GM23248 (cell line): Measurements from ENCODE around the gene TJP3. TPM values are rescaled to one million over a fixed set of nuclear protein-coding genes. Genes with fewer than 3 reads are reported as not detected.
A peak's percentile ranks its signal among the peaks of the same experiment; 100 is the strongest.

Experiments used
- DNase-seq: peaks from one replicate; pipeline ENCODE4 v3.0.0-alpha.2; 2015
- H2AFZ ChIP-seq: fragments of 200-600 bp; sonication (generic); 2 replicates; pipeline ENCODE4 v1.6.1; 2016; ENCODE audit warnings: antibody characterized with exemption
- H3F3A ChIP-seq: fragments of 200-600 bp; sonication (generic); 2 replicates; pipeline ENCODE4 v1.6.1; 2016; ENCODE audit warnings: mild to moderate bottlenecking, antibody characterized with exemption, mixed run types; ENCODE audit not compliant: insufficient read depth
- H3K27ac ChIP-seq: fragments of 200-600 bp; sonication (generic); 2 replicates; pipeline ENCODE4 v1.5.1; 2016; ENCODE audit warnings: mild to moderate bottlenecking
- H3K27me3 ChIP-seq: fragments of 200-600 bp; sonication (generic); replicated peaks from 2 replicates; pipeline ENCODE4 v1.6.1; 2016; ENCODE audit warnings: mild to moderate bottlenecking; ENCODE audit not compliant: insufficient read depth
- H3K36me3 ChIP-seq: fragments of 200-600 bp; sonication (generic); 2 replicates; pipeline ENCODE4 v1.6.1; 2016; ENCODE audit warnings: low read depth, mild to moderate bottlenecking
- H3K4me1 ChIP-seq: fragments of 200-600 bp; sonication (generic); 2 replicates; pipeline ENCODE4 v1.6.1; 2016; ENCODE audit warnings: mild to moderate bottlenecking; ENCODE audit not compliant: insufficient read depth
- H3K4me2 ChIP-seq: fragments of 200-600 bp; sonication (generic); one replicate; pipeline ENCODE4 v1.6.1; 2016; ENCODE audit warnings: mild to moderate bottlenecking; ENCODE audit not compliant: unreplicated experiment
- H3K4me3 ChIP-seq: fragments of 200-600 bp; sonication (generic); 2 replicates; pipeline ENCODE4 v1.5.1; 2016; ENCODE audit warnings: mild to moderate bottlenecking
- H3K79me2 ChIP-seq: fragments of 200-600 bp; sonication (generic); 2 replicates; pipeline ENCODE4 v1.6.1; 2016; ENCODE audit warnings: mild to moderate bottlenecking; ENCODE audit not compliant: insufficient read depth
- H3K9ac ChIP-seq: fragments of 200-600 bp; sonication (generic); 2 replicates; pipeline ENCODE4 v1.6.1; 2016; ENCODE audit warnings: mild to moderate bottlenecking
- H3K9me2 ChIP-seq: fragments of 200-600 bp; sonication (generic); 2 replicates; pipeline ENCODE4 v1.6.1; 2016; ENCODE audit warnings: mixed run types, mild to moderate bottlenecking, moderate library complexity; ENCODE audit not compliant: insufficient read depth
- H3K9me3 ChIP-seq: fragments of 200-600 bp; sonication (generic); one replicate; pipeline ENCODE4 v1.6.1; 2017; ENCODE audit warnings: low read depth
- H4K20me1 ChIP-seq: fragments of 200-600 bp; sonication (generic); 2 replicates; pipeline ENCODE4 v1.6.0; 2016; ENCODE audit not compliant: insufficient read depth
- EZH2 ChIP-seq: fragments of 200-600 bp; sonication (generic); IDR thresholded peaks from 2 replicates; pipeline ENCODE4 v1.6.1; 2018; ENCODE audit warnings: antibody characterized with exemption, mild to moderate bottlenecking; ENCODE audit not compliant: insufficient read depth, poor library complexity, severe bottlenecking
- EZH2phosphoT487 ChIP-seq: fragments of 200-600 bp; sonication (generic); IDR thresholded peaks from 2 replicates; pipeline ENCODE4 v1.6.1; 2018; ENCODE audit warnings: antibody characterized with exemption, moderate library complexity, mild to moderate bottlenecking, low read depth; ENCODE audit not compliant: insufficient read depth
- WGBS, 2 experiments: methylation state at CpG; one replicate each; pipeline ENCODE4 v1.1.6; 2015 to 2017; ENCODE audit warnings: low lambda C conversion rate in 2 of 2, low coverage in 1 of 2; ENCODE audit errors: missing lambda C conversion rate in 2 of 2; 5-methylcytosine and 5-hydroxymethylcytosine counted together
- in situ Hi-C: fragments of 300-500 bp; cut with MboI; formaldehyde crosslinking; loops from 2 replicates; pipeline ENCODE4 v1.15.0; 2020
- polyA plus RNA-seq: library from polyadenylated mRNA; unstranded; fragments of >200 nt; fragmentation: Nextera tagmentation; extraction: Ambion mirVana; gene quantifications from 2 replicates; pipeline ENCODE4 v1.2.1, GENCODE V29; 2016
- total RNA-seq: library from RNA; depleted of rRNA; stranded (reverse); fragments of >200 nt; shearing (Covaris generic); gene quantifications from 2 replicates; pipeline ENCODE4 v1.2.3, GENCODE V29; 2014

Gene TJP3
- total and polyA plus RNA-seq, 2 experiments from 2014 or later: not detected

DNA sequence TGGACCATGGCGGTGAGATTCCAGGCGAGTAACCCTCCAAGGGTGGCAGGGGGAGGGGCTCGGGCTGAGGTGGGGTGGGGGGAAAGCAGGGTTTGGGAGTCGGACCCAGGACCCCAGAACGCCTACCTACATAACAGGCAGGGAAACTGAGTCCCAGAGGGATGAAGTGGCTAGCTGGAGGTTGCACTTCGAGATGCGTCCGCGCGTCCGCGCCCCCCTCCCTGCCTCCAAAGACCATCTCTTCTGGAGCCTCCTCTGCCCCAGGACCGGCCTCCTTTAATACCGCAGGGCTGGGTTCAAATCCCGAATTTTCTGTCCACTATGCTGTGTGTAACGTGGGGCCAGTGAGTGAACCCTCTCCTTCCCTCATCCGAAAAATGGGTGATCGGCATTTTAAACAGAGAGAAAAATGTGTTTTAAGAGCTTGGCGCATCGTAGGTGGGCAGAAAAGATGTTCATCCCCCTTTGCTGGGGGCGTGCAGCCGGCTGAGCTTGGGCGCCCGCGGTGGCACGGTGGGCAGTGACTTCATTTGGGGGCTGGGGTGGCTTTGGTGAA is 13.8 kb downstream of the TJP3 start:
- TF ChIP-seq EZH2 (peak; percentile 79), EZH2phosphoT487 (no peak)
- H3F3A ChIP-seq: no peaks in the 10 kb centered on the region
- no peaks in the 10 kb centered on the region for H3K36me3 ChIP-seq
- H3K27me3 ChIP-seq: peaks cover 19% of the 10 kb centered on the region
- no peaks in the 10 kb centered on the region for H3K9me3 ChIP-seq
- DNase-seq: no peak
- H3K27ac ChIP-seq: no peak overlapping the region
- H3K9me2 ChIP-seq: no peaks in the 10 kb centered on the region
- H2AFZ ChIP-seq: no peak overlapping the region
- no peak overlapping the region for H3K4me3 ChIP-seq
- no peaks in the 10 kb centered on the region for H3K4me1 ChIP-seq
- no peaks in the 10 kb centered on the region for H3K79me2 ChIP-seq
- no peak overlapping the region for H3K9ac ChIP-seq
- WGBS, 2 experiments: 1 to 2% methylated on average over 23 to 25 of the region's 26 CpGs
- H4K20me1 ChIP-seq: no peaks in the 10 kb centered on the region
- in situ Hi-C loops: no loop called here
- no peak overlapping the region for H3K4me2 ChIP-seq

DNA sequence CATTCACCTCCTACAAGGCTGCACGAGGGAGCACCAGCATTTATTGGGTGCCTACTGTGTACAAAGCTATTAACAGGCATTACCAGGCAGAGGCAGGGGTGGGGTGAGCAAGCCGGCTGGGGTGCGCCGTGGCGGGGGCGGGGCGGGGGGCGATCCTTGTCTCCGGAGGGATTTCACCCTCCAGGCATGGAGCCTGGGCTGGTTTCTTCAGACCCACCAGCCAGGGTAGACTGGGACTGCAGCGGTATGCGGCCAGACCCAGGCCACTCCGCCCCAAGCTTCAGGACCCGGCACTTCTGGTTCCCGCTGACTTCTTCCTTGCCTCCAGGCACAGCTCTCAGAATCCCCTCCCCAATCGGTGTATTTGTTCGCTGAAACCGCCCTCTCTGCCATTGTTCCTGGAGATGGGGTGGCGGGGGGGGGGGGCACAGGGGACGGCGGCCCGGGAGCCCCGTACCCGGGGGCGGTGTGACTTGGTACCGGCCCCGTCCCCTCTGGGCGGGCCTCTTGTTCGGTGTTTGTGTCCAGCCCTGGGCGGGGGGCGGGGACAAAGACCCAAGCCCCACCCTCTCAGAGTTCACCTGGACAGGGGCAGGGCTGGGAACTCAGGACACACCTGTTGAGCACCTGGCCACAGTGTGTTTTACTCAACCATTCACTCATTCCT is 14.4 kb downstream of the TJP3 start:
- Histone ChIP-seq H4K20me1 (no peaks in the 10 kb centered on the region), H3K9me3 (no peaks in the 10 kb centered on the region), H3K9ac (no peak overlapping the region), H3K4me3 (no peak overlapping the region), H2AFZ (no peak overlapping the region), H3F3A (no peaks in the 10 kb centered on the region), H3K36me3 (no peaks in the 10 kb centered on the region), H3K4me2 (no peak overlapping the region), H3K9me2 (no peaks in the 10 kb centered on the region), H3K79me2 (no peaks in the 10 kb centered on the region), H3K27me3 (peaks cover 19% of the 10 kb centered on the region), H3K4me1 (no peaks in the 10 kb centered on the region), H3K27ac (no peak overlapping the region)
- TF ChIP-seq EZH2 (no peak), EZH2phosphoT487 (no peak)
- in situ Hi-C loops: no loop called here
- no peak for DNase-seq
- WGBS, 2 experiments: 3 to 5% methylated on average over 23 to 26 of the region's 30 CpGs

DNA sequence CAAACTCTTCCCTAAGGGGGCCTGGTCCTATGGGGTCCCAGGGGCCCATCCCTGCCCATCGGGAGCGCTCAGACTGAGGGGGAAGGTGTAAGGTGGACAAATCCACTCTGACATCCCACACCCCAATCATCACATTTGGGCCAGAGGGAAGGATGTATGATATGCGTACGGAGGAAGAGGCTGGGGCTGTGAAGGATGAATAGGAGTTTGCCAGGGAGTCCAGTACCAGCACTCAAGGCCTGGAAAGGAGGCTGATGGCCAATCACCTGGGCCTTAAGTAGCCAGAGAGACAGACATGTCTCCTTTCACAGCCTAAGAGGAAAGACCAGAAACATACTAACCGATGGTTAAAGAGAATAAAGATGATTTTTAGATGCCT is 14.9 kb downstream of the TJP3 start:
- Histone ChIP-seq H3K4me2 (no peak overlapping the region), H3K79me2 (no peaks in the 10 kb centered on the region), H3F3A (no peaks in the 10 kb centered on the region), H3K36me3 (no peaks in the 10 kb centered on the region), H3K9ac (no peak overlapping the region), H3K27me3 (peaks cover 19% of the 10 kb centered on the region), H3K9me2 (no peaks in the 10 kb centered on the region), H3K4me3 (no peak overlapping the region), H2AFZ (no peak overlapping the region), H3K4me1 (no peaks in the 10 kb centered on the region), H3K9me3 (no peaks in the 10 kb centered on the region), H3K27ac (no peak overlapping the region), H4K20me1 (no peaks in the 10 kb centered on the region)
- 55 to 60% methylated on average over 5 of the region's 5 CpGs for WGBS, 2 experiments
- in situ Hi-C loops: no loop called here
- no peak for DNase-seq
- no peak for TF ChIP-seq EZH2
- TF ChIP-seq EZH2phosphoT487: no peak

DNA sequence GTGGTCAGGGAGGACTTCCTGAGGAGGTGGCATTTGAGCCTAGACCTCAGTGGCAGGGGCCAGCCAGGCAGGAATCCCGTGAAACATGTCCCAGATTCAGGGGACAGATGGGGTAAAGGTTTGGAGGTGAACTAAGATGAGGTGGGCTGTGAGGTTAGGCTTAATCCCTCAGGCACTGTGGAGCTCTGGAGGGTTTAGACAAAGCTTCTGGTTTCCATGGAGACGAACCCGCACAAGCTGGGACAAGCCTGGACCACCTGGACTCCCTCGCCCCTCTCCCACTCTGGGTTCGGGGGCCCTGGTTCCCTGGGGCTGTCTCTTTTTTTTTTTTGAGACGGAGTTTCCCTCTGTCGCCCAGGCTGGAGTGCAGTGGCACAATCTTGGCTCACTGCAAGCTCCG is 15.7 kb downstream of the TJP3 start:
- H3K36me3 ChIP-seq: no peaks in the 10 kb centered on the region
- TF ChIP-seq EZH2phosphoT487 (no peak), EZH2 (no peak)
- no peaks in the 10 kb centered on the region for H3K9me2 ChIP-seq
- 10 to 17% methylated on average over 5 to 8 of the region's 8 CpGs for WGBS, 2 experiments
- H3K79me2 ChIP-seq: no peaks in the 10 kb centered on the region
- peaks cover 19% of the 10 kb centered on the region for H3K27me3 ChIP-seq
- H3K9me3 ChIP-seq: no peaks in the 10 kb centered on the region
- in situ Hi-C loops: no loop called here
- H3K4me2 ChIP-seq: no peak overlapping the region
- no peak overlapping the region for H3K9ac ChIP-seq
- H3K4me1 ChIP-seq: no peaks in the 10 kb centered on the region
- no peak overlapping the region for H2AFZ ChIP-seq
- no peaks in the 10 kb centered on the region for H4K20me1 ChIP-seq
- no peak overlapping the region for H3K4me3 ChIP-seq
- no peak overlapping the region for H3K27ac ChIP-seq
- H3F3A ChIP-seq: no peaks in the 10 kb centered on the region
- DNase-seq: no peak
